OCI-LY3 (cell line): Measurements from ENCODE around the gene ARID1B.

ENCODE experiments used
- H2AFZ ChIP-seq: fragments of 200-600, 300-600 bp; shearing (Covaris generic); 2 replicates; pipeline ENCODE4 v1.6.0; 2014; ENCODE audit warnings: antibody characterized with exemption, low read depth, low read length
- H3K27ac ChIP-seq: fragments of 200-600, 300-600 bp; sonication (generic); 2 replicates; pipeline ENCODE4 v1.5.1; 2014; ENCODE audit warnings: mild to moderate bottlenecking, low read length, moderate library complexity, mixed read lengths
- H3K27me3 ChIP-seq: fragments of 200-600, 300-600 bp; sonication (generic); 2 replicates; pipeline ENCODE4 v1.6.1; 2014; ENCODE audit warnings: low read depth, low read length, mixed read lengths
- H3K36me3 ChIP-seq: fragments of 200-600, 300-600 bp; sonication (generic); replicated peaks from 2 replicates; pipeline ENCODE3; 2014; ENCODE audit warnings: low read depth, low read length, mixed read lengths
- H3K4me1 ChIP-seq: fragments of 300-600, 200-600 bp; sonication (generic); 2 replicates; pipeline ENCODE4 v1.6.1; 2014; ENCODE audit warnings: low read length, mixed read lengths
- H3K4me2 ChIP-seq: fragments of 200-600, 300-600 bp; sonication (generic); 2 replicates; pipeline ENCODE4 v1.6.1; 2014; ENCODE audit warnings: low read length, mixed read lengths
- H3K4me3 ChIP-seq: fragments of 300-600, 200-600 bp; sonication (generic); 2 replicates; pipeline ENCODE4 v1.5.1; 2014; ENCODE audit warnings: antibody characterized with exemption, mild to moderate bottlenecking, low read length, moderate library complexity
- H3K79me2 ChIP-seq: fragments of 300-600, 200-600 bp; shearing (Covaris generic); 2 replicates; pipeline ENCODE4 v1.6.1; 2014; ENCODE audit warnings: mild to moderate bottlenecking, low read length, mixed read lengths
- H3K9ac ChIP-seq: fragments of 300-600, 200-600 bp; shearing (Covaris generic); 2 replicates; pipeline ENCODE4 v1.6.0; 2014; ENCODE audit warnings: mild to moderate bottlenecking, low read length, moderate library complexity
- H3K9me3 ChIP-seq: fragments of 200-600, 300-600 bp; shearing (Covaris generic); 2 replicates; pipeline ENCODE4 v1.6.1; 2014; ENCODE audit warnings: low read length, mixed read lengths; ENCODE audit not compliant: insufficient read depth
- H4K20me1 ChIP-seq: fragments of 200-600, 300-600 bp; sonication (generic); 2 replicates; pipeline ENCODE4 v1.6.1; 2016; ENCODE audit warnings: low read length, mixed read lengths; ENCODE audit not compliant: insufficient read depth
- CTCF ChIP-seq: fragments of 200-600, 300-600 bp; sonication (generic); IDR thresholded peaks from 2 replicates; pipeline ENCODE4 v1.5.1; 2014; ENCODE audit warnings: antibody characterized with exemption, low read length, low read depth
- EZH2phosphoT487 ChIP-seq: fragments of 200-600 bp; shearing (Covaris generic); IDR thresholded peaks from 2 replicates; pipeline ENCODE4 v1.6.1; 2018; ENCODE audit warnings: antibody characterized with exemption, mixed run types, low read depth

Gene ARID1B

DNA sequence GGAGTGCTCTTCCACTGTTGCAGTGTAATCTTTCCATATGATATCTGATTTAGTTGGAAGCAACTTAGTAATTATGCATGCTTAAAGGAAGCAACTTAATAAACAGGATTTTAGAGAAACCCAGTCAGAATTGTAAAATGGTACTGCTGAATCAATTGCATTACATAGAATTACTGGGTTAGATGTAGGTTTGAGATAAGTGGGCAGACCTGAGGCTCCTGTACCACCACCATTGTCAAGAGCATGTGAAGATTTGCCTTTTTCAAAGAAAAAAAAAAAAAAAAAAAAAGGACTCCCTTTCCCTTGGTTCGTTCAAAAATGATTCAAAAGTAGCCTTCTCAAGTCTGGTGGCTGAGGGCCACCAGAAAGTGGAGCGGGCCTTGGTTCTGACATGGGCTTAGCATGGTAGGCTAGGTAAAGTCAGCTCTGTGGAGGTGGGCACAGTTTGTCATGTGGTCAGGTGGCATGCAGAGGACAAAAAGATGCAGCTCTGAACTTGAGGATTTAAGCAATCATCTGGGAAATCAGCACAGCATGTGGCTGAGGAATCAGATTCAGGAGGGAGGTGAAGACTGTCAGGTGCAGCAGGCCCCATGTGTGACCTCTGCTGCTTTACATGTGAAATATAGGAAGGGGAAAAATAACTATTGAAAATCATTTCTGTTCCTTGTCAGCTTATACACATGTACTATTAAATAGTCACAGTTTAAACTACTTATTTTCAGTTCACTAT, 32.4 kb downstream of the ARID1B start:
- H3K27ac ChIP-seq = peak overlapping the region; percentile 48
- H3K36me3 ChIP-seq = peaks cover 5% of the 10 kb centered on the region
- no peaks in the 10 kb centered on the region for H3K27me3 ChIP-seq
- no peak overlapping the region for H2AFZ ChIP-seq
- peak overlapping the region; percentile 68 for H3K4me2 ChIP-seq
- no peaks in the 10 kb centered on the region for H3K9me3 ChIP-seq
- peaks cover 32% of the 10 kb centered on the region for H3K4me1 ChIP-seq
- peaks cover 45% of the 10 kb centered on the region for H4K20me1 ChIP-seq
- peak overlapping the region; percentile 23; the same call in 1 of the 2 replicates for H3K4me3 ChIP-seq
- H3K9ac ChIP-seq = no peak overlapping the region
- H3K79me2 ChIP-seq = peaks cover 93% of the 10 kb centered on the region
- no peak for TF ChIP-seq CTCF
- TF ChIP-seq EZH2phosphoT487 = no peak

GRCh38 chr6:156814036-156814581, 36.9 kb downstream of the ARID1B start:
- Histone ChIP-seq H3K4me3 (no peak overlapping the region), H3K27me3 (no peaks in the 10 kb centered on the region), H4K20me1 (peaks cover 58% of the 10 kb centered on the region), H2AFZ (no peak overlapping the region), H3K27ac (no peak overlapping the region), H3K36me3 (peaks cover 5% of the 10 kb centered on the region), H3K4me2 (no peak overlapping the region), H3K79me2 (peaks cover 95% of the 10 kb centered on the region), H3K9ac (no peak overlapping the region), H3K9me3 (no peaks in the 10 kb centered on the region), H3K4me1 (peaks cover 17% of the 10 kb centered on the region)
- TF ChIP-seq CTCF (no peak), EZH2phosphoT487 (no peak)

GRCh38 chr6:156816505-156816904, 39.3 kb downstream of the ARID1B start:
- Histone ChIP-seq H3K4me3 (no peak overlapping the region), H3K36me3 (no peaks in the 10 kb centered on the region), H3K9ac (no peak overlapping the region), H2AFZ (no peak overlapping the region), H3K27ac (no peak overlapping the region), H3K79me2 (peaks cover 96% of the 10 kb centered on the region), H3K9me3 (no peaks in the 10 kb centered on the region), H4K20me1 (peaks cover 59% of the 10 kb centered on the region), H3K27me3 (no peaks in the 10 kb centered on the region), H3K4me2 (no peak overlapping the region), H3K4me1 (no peaks in the 10 kb centered on the region)
- TF ChIP-seq CTCF (no peak), EZH2phosphoT487 (no peak)

DNA sequence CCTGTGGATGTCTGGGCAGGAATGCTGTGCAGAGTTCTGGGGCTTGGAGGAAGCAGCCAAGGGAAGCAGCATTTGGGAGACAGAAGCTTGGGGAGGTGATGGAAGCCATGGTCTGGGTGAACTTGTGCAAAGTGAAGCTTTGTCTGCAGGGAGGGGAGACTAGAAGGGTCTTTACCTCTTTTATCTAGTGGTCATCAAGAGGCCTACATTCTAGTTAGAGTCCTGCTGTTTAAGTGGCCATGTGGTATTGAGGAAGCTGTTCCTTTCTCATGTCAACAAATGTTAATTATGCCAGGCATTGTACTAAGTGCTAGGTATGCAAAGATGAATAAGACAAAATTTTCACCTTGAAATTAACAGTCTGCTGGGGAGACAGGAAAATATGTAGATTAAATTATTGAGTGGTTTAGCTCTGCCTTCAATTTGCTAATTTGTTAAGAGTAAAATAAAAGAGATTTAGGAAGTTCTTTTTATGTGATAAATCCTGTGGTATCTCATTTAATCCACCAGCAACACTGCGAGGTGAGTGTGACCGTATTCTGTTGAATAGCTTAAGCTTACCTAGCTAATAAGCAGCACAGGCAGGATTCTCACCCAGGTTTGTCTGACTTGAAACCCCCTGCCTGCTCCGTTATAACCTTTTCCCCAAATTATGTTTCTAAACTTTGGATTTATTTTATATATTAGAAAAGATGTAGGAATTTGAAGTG, 43.1 kb downstream of the ARID1B start:
- H3K4me1 ChIP-seq = no peaks in the 10 kb centered on the region
- H3K36me3 ChIP-seq = no peaks in the 10 kb centered on the region
- H3K4me2 ChIP-seq = no peak overlapping the region

More for the DNA sequence above, 43.1 kb downstream of the ARID1B start:
- no peaks in the 10 kb centered on the region for H3K9me3 ChIP-seq
- no peak overlapping the region for H3K9ac ChIP-seq
- no peaks in the 10 kb centered on the region for H3K27me3 ChIP-seq
- no peak overlapping the region for H2AFZ ChIP-seq
- H3K27ac ChIP-seq = no peak overlapping the region
- H3K79me2 ChIP-seq = peaks cover 91% of the 10 kb centered on the region
- peaks cover 68% of the 10 kb centered on the region for H4K20me1 ChIP-seq
- no peak overlapping the region for H3K4me3 ChIP-seq
- TF ChIP-seq CTCF (no peak), EZH2phosphoT487 (no peak)
